ENCODE data around the gene LITAF.
A peak's percentile ranks its signal among the peaks of the same experiment; 100 is the strongest.
"Not testable (repeated sequence)": the region's sequence is repeated elsewhere in the genome, so short reads cannot be mapped to it uniquely, and the experiment has no call there.

Gene LITAF

GRCh38 chr16:11507350-11507749 is 79.4 kb downstream of the LITAF start:
- no peak overlapping the region for H3K4me3 ChIP-seq (ENCODE audit: low read length)
- no peak for DNase-seq (ENCODE audit: low read depth)
- no peak for TF ChIP-seq CTCF (conservative IDR thresholded peaks at IDR 0.05; ENCODE audit: low read depth, low read length)

- TF ChIP-seq CTCF (conservative IDR thresholded peaks at IDR 0.05; ENCODE audit: low read depth, low read length) = no peak
- no peak overlapping the region for H3K4me3 ChIP-seq (ENCODE audit: low read length)
- DNase-seq (ENCODE audit: low read depth) = no peak
Measured at GRCh38 chr16:11506741-11507305, 79.9 kb downstream of the LITAF start.

- DNase-seq (ENCODE audit: low read depth); H3K4me3 ChIP-seq (ENCODE audit: low read length): not testable (repeated sequence)
Measured at GRCh38 chr16:11504261-11504660, 82.5 kb downstream of the LITAF start.

GRCh38 chr16:11503566-11503965 is 83.2 kb downstream of the LITAF start:
- TF ChIP-seq CTCF (conservative IDR thresholded peaks at IDR 0.05; ENCODE audit: low read depth, low read length) = no peak
- no peak overlapping the region for H3K4me3 ChIP-seq (ENCODE audit: low read length)
- DNase-seq (ENCODE audit: low read depth) = no peak

- no peak for TF ChIP-seq CTCF (conservative IDR thresholded peaks at IDR 0.05; ENCODE audit: low read depth, low read length)
- no peak overlapping the region for H3K4me3 ChIP-seq (ENCODE audit: low read length)
- DNase-seq (ENCODE audit: low read depth) = no peak
Measured at GRCh38 chr16:11502239-11502638, 84.5 kb downstream of the LITAF start.

GRCh38 chr16:11501632-11502031 is 85.1 kb downstream of the LITAF start:
- H3K4me3 ChIP-seq (ENCODE audit: low read length) = no peak overlapping the region
- peak; percentile 34 for DNase-seq (ENCODE audit: low read depth)
- no peak for TF ChIP-seq CTCF (conservative IDR thresholded peaks at IDR 0.05; ENCODE audit: low read depth, low read length)

GRCh38 chr16:11500700-11501346 is 85.9 kb downstream of the LITAF start:
- no peak for DNase-seq (ENCODE audit: low read depth)
- no peak overlapping the region for H3K4me3 ChIP-seq (ENCODE audit: low read length)
- no peak for TF ChIP-seq CTCF (conservative IDR thresholded peaks at IDR 0.05; ENCODE audit: low read depth, low read length)

All from retinal pigment epithelial cell (primary cell).